Panc1 (cell line): ENCODE measurements around the gene NXPH1. TPM values are rescaled to one million over a fixed set of nuclear protein-coding genes. Genes with fewer than 3 reads are reported as not detected.

Source experiments
- ATAC-seq: fragments of 200-7000 bp; cut with Tn5 transposase; 2 replicates; pipeline ENCODE4 v1.9.1; 2020; ENCODE audit warnings: mild to moderate bottlenecking, moderate library complexity
- BruUV-seq: library from RNA; stranded (reverse); fragments of 400-500 nt; replicated peaks from 2 replicates; lab custom pipeline; 2021; lab: Mats Ljungman, UMichigan
- CTCF ChIA-PET: fragments of 300-600 bp; sonication (Branson Sonifier 250); formaldehyde crosslinking; loops from one replicate; lab custom pipeline; 2022; ENCODE audit warnings: antibody characterized with exemption; lab: Charles Lee
- POLR2A ChIA-PET: fragments of 300-600 bp; sonication (Branson Sonifier 250); formaldehyde crosslinking; loops from one replicate; lab custom pipeline; 2022; ENCODE audit warnings: antibody characterized with exemption; lab: Charles Lee
- DNase-seq: peaks from one replicate; pipeline ENCODE4 v3.0.0-alpha.2; 2010; ENCODE audit warnings: low read depth, low spot score
- H3K27ac ChIP-seq: 2 replicates; pipeline ENCODE4 v1.5.1; 2011; ENCODE audit warnings: mild to moderate bottlenecking, low read length, inconsistent platforms
- H3K27me3 ChIP-seq: fragments of 200-500 bp; sonication (Bioruptor generic); 2 replicates; pipeline ENCODE4 v1.6.0; 2014; ENCODE audit warnings: low read length, inconsistent platforms; ENCODE audit not compliant: control insufficient read depth, insufficient read depth
- H3K36me3 ChIP-seq: fragments of 200-500 bp; sonication (Bioruptor generic); 2 replicates; pipeline ENCODE4 v1.5.1; 2014; ENCODE audit warnings: inconsistent platforms, mild to moderate bottlenecking, low read length, moderate library complexity; ENCODE audit not compliant: control insufficient read depth, insufficient read depth
- H3K4me1 ChIP-seq: 2 replicates; pipeline ENCODE4 v1.5.1; 2011; ENCODE audit warnings: inconsistent platforms, mild to moderate bottlenecking, low read length, moderate library complexity; ENCODE audit not compliant: control insufficient read depth, insufficient read depth
- H3K4me3 ChIP-seq, 2 experiments: 2 replicates each; pipeline ENCODE4 v1.5.1; 2011 to 2012; ENCODE audit warnings: low read depth in 2 of 2, low read length in 2 of 2, mild to moderate bottlenecking in 2 of 2, inconsistent platforms in 1 of 2, moderate library complexity in 1 of 2
- H3K9me3 ChIP-seq: fragments of 200-500 bp; sonication (Bioruptor generic); 2 replicates; pipeline ENCODE4 v1.5.1; 2014; ENCODE audit warnings: low read depth, mild to moderate bottlenecking, inconsistent platforms, low read length, moderate library complexity; ENCODE audit not compliant: control insufficient read depth, insufficient read depth
- CTCF ChIP-seq: fragments of 450-650 bp; IDR thresholded peaks from 2 replicates; pipeline ENCODE4 v1.5.1; 2017; ENCODE audit warnings: mild to moderate bottlenecking
- POLR2AphosphoS5 ChIP-seq: IDR thresholded peaks from 2 replicates; pipeline ENCODE4 v1.6.1; 2012; ENCODE audit warnings: mild to moderate bottlenecking, low read depth, low read length, moderate library complexity
- REST ChIP-seq, 2 experiments: IDR thresholded peaks; 2 replicates each; pipeline ENCODE4 v1.6.1; 2011 to 2012; ENCODE audit warnings: low read depth in 2 of 2, control low read depth in 1 of 2, low read length in 1 of 2, mild to moderate bottlenecking in 1 of 2, moderate library complexity in 1 of 2; ENCODE audit not compliant: insufficient read depth in 1 of 2
- SIN3A ChIP-seq: IDR thresholded peaks from 2 replicates; pipeline ENCODE4 v1.6.1; 2012; ENCODE audit warnings: low read depth, mild to moderate bottlenecking, low read length, moderate library complexity, borderline replicate concordance; ENCODE audit not compliant: insufficient read depth
- TCF7L2 ChIP-seq: IDR thresholded peaks from 2 replicates; pipeline ENCODE4 v1.6.1; 2011; ENCODE audit warnings: mild to moderate bottlenecking, low read depth, low read length, inconsistent platforms
- in situ Hi-C: cut with HindIII; loops from 2 replicates; pipeline ENCODE4 v1.10.0; 2016; ENCODE audit warnings: low sequenced_read_pairs, low pct_unique_long_range_greater_than_20kb
- intact Hi-C: fragments of 100-400 bp; cut with micrococcal nuclease; formaldehyde crosslinking; loops from one replicate; pipeline ENCODE4 v1.10.0; 2022; ENCODE audit not compliant: unreplicated experiment
- total RNA-seq: library from RNA; stranded (reverse); gene quantifications from one replicate; pipeline ENCODE4 v1.2.1, GENCODE V29; 2021; ENCODE audit not compliant: unreplicated experiment

NXPH1 gene
- total RNA-seq, 1 experiment from 2014 or later, result not detected

- POLR2A ChIA-PET, result no interaction called here
- DNase-seq (no peak), ATAC-seq (no peak)
- no peak overlapping the region for H3K27ac ChIP-seq
- no peaks in the 10 kb centered on the region for H3K27me3 ChIP-seq
- no peaks in the 10 kb centered on the region for H3K4me1 ChIP-seq
- H3K4me3 ChIP-seq, result no peak overlapping the region
- H3K36me3 ChIP-seq, result no peaks in the 10 kb centered on the region
- in situ Hi-C loops (no loop called here), intact Hi-C loops (no loop called here)
- CTCF ChIA-PET, result no interaction called here
- H3K9me3 ChIP-seq, result no peaks in the 10 kb centered on the region
- no peak for TF ChIP-seq POLR2AphosphoS5
- no peak for TF ChIP-seq TCF7L2
- TF ChIP-seq SIN3A, result no peak
- TF ChIP-seq CTCF, result no peak
- no peak for TF ChIP-seq REST (IDR thresholded peaks at IDR 0.05; ENCODE audit: insufficient read depth in 1 of 2, low read depth in 2 of 2, low read length in 1 of 2)
- BruUV-seq, result no TSS peak
Measured at GRCh38 chr7:8509621-8510020, 76.2 kb downstream of the NXPH1 start.

- ATAC-seq (no peak), DNase-seq (no peak)
- BruUV-seq, result no TSS peak
- CTCF ChIA-PET, result no interaction called here
- Histone ChIP-seq H3K4me3 (no peak overlapping the region), H3K9me3 (no peaks in the 10 kb centered on the region), H3K27me3 (no peaks in the 10 kb centered on the region), H3K4me1 (no peaks in the 10 kb centered on the region), H3K36me3 (no peaks in the 10 kb centered on the region), H3K27ac (no peak overlapping the region)
- in situ Hi-C loops, result no loop called here
- POLR2A ChIA-PET, result no interaction called here
- intact Hi-C loops, result no loop called here
- no peak for TF ChIP-seq POLR2AphosphoS5
- no peak for TF ChIP-seq SIN3A
- TF ChIP-seq TCF7L2, result no peak
- TF ChIP-seq REST (IDR thresholded peaks at IDR 0.05; ENCODE audit: insufficient read depth in 1 of 2, low read depth in 2 of 2, low read length in 1 of 2), result no peak
- no peak for TF ChIP-seq CTCF
Measured at GRCh38 chr7:8511855-8512254, 78.4 kb downstream of the NXPH1 start.
